HPDE6-E6E7 (cell line): ENCODE data around the gene IFNA8.
"Not testable (repeated sequence)": the region's sequence is repeated elsewhere in the genome, so short reads cannot be mapped to it uniquely, and the experiment has no call there.

Source experiments
- DNase-seq: peaks from one replicate; pipeline ENCODE4 v3.0.0; 2011; ENCODE audit warnings: missing footprints; ENCODE audit errors: extremely low spot score

The IFNA8 gene

GRCh38 chr9:21408817-21409216 is at the start of gene IFNA8:
TSS of gene IFNA8 (plus strand) at chr9:21409117. CDS start at chr9:21409177, 60 bp downstream.
- DNase-seq: no peak

- DNase-seq: no peak
Measured at GRCh38 chr9:21362287-21362686, 46.6 kb upstream of the IFNA8 start.

- not testable (repeated sequence) for DNase-seq
Measured at GRCh38 chr9:21367169-21367568, 41.7 kb upstream of the IFNA8 start.

DNA sequence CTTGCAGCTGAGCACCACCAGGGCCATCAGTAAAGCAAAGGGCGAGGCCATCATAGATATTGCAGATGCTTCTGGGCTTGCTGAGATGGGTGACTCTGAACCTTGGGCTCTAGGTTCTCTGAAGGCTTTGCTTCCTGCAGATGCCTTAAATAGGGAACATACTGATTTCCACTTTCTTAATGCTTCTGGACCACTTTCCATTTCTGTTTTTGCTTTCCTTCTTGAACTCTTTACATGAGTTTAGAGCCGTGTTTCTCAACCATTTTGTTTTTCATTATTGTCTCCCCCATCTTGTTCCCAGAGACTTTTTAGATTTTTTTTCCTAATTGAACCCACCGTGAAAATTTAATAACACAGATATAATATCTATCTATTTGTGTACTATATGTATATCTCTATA is 41.0 kb upstream of the IFNA8 start, which contains the start of gene IFNA13:
Gene IFNA13, minus strand, starts transcription at position 101 of the 400 bp plus-strand sequence. Its CDS starts 47 bp downstream, at position 54.
- no peak for DNase-seq

DNA sequence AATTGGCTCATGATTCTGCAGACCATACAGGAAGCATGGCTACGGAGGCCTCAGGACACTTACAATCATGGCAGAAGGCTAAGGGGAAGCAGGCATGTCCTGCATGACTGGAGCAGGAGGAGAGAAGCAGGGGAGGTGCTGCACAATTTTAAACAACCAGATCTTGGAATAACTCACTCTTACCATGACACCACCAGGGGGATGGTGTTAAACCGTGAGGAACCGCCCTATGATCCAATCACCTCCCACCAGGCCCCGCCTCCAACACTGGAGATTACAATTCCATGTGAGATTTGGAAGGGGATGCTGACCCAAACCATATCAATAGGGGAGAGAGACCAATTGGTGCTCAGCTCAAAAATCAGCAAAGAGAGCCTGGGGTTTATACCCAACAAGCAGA is 37.5 kb upstream of the IFNA8 start:
- not testable (repeated sequence) for DNase-seq

DNA sequence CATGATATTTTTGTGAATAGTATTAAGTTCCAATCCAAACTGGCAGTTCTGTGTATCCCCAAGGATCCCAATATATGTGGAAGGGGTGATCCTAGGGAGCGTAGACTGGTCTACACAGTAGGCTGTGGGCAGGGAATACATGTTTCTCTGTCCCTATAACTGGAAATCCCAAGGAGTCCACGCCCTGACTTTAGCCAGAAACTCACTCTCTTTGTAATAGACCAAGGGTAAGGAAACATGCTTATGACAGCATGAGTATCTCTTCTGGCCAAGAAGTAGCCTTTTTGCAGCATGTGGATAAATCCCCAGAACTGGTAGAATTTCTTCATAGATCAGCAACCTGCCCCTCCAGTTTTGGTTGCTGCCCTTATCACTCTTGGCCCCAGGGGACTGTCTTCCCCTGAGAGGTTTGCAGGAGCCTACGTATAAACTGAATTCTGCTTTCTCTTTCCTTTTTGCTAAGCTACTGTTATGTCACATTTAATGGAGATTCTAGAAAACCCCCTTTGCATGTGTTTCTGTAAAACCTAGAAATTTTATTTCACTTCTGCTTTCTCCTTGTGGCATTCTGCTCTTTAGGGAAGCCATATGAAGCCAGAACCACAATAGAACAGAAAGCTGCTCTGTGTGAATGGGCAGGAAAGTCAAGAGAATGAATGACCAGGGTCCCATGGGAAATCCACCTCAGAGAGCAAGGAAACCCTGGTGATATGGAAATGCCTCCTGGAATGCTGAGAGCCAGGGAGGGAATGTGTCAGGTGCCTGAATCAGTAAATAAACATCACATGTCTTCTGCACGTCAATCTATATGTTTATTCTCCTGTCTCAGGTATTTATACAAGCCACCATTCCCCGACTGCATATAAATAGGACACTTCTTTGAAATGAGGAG is 27.2 kb upstream of the IFNA8 start:
- no peak for DNase-seq

DNA sequence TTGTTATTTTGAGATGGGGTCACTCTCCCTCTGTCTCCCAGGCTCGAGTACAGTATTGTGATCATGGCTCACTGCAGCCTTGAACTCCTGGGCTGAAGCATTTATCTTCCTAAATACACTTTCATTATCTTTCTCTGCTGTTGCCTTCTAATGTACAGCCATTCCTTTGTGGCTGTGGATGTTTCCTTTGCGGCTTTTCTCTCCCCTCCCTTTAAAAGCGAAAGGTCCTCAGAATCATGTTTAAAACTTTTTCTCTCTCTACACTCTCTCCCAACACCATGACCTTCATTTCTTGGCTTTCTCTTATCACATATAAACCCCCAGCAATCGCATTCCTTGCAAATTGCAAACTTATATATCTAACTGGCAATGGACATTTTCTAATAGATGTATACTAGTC is 25.3 kb upstream of the IFNA8 start:
- no peak for DNase-seq

DNA sequence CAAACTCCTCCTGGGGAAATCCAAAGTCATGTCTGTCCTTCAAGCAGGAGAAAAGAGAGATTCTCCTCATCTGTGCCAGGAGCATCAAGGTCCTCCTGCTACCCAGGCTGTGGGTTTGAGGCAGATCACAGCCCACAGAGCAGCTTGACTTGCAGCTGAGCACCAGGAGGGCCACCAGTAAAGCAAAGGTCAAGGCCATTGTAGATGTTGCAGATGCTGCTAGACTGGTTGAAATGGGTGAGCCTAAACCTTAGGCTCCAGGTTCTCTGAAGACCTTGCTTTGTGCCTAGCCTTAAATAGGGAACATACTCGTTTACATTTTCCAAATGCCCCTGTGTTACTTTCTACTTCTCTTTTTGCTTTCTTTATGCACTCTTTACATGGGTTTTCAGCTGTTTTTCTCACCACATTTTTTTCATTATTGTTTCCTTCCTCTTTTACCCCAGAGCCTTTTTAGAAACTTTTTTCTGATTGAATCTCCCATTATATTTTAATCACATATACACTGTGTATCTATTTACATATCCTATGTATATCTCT is 23.7 kb upstream of the IFNA8 start, which contains the start of gene IFNA2:
Gene IFNA2, minus strand, starts transcription at position 268 of the 540 bp plus-strand sequence. Its CDS starts 69 bp downstream, at position 199.
- DNase-seq: no peak

DNA sequence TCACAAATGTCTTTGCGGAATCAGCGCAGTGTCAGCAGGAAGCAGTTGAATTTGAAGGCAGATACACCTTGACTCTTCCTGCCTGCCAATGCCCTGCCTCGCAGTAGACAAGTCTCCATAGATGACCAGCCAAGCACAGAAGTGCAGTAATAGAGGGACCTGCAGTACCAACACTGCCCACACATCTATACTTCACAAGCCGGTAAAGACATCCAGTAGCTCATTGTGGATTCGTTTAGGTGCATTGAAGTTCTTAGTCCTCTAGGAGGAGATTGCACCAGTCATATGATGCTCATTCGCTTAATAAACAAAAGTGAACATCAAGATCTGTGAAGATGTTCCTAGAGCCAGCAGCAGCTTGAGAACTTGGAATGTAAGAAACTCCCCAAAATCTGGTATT is 16.6 kb upstream of the IFNA8 start:
- DNase-seq: no peak

GRCh38 chr9:21395778-21396717 is 12.9 kb upstream of the IFNA8 start:
- no peak for DNase-seq

GRCh38 chr9:21398955-21399489 is 9.9 kb upstream of the IFNA8 start:
- no peak for DNase-seq

DNA sequence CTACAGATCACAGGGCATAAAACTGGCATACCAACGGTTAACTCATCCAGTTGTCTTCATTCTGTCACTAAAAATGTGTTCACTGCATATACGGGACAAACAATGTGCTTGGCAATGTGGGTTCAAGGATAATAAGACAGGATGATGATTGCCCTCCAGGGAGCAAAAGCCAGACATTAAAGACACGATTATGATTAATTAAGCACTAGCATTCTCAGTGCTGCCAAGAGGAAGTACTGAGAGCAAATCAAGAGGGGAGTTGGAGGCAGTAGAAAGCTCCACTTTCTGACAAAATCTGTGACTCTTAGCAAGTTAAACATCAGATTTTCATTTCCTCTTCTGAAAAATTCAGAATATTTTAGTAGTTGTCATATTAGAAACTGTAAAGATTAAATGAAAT is 9.0 kb upstream of the IFNA8 start:
- DNase-seq: no peak

DNA sequence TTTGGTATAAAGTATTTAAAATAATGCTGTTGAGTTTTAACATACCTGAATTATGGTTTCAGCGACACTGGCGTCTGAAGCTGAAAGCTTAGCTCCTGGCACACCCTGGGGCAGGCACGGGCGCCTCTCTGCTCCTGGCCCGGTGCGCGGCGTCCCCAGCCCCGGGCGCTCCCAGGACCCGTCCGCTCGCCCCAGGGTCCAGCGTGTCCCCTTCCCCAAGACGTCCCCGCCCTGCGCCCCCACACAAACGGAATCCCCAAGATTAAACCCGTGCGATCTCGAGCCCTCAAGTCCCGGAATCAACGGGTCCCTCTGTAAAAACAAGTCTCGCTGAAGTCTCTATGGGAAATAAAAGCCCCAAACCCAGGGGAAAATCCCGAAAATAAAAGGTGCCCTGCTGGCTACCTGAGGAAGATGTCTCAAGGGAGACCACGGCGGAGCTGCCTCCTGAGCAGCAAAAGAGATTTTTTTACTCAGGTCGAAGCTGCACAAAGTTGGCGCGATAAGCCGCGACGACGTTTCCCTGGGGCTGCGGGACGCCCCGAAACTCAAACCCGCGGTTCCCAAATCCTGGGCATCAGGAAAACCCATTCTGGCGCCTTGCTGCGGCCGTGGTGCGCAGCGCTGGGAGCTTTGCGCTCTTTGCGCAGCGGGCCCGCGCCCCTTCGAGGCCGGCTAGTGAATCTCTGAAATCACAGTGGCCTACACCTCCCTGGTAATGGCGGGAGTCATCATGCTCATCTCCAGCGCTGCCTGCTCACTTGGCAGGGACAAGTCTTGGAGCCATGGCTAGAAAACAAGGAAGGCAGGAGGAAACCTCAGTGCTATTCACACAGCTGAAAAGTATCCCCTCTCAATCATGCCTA is 6.3 kb upstream of the IFNA8 start:
- DNase-seq: no peak

- DNase-seq: no peak
Measured at GRCh38 chr9:21404146-21404545, 4.8 kb upstream of the IFNA8 start.

DNA sequence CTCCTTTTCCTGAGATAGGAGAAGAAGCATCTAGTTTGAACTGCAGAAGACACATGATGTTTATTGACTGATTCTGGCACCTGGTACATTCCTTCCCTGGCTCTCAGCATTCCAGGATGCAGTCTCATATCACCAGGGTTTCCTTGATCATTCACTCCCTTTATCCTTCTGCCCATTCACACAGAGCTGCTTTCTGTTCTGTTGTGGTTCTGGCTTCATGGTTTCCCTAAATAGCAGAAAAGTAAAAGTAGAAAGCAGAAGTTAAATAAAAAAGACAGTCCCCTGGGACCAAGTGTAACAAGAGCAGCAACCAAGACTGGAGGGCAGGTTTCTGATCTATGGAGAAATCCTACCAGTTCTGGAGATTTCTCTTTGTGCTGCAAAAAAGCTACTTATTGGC is 3.2 kb downstream of the IFNA8 start:
- no peak for DNase-seq

DNA sequence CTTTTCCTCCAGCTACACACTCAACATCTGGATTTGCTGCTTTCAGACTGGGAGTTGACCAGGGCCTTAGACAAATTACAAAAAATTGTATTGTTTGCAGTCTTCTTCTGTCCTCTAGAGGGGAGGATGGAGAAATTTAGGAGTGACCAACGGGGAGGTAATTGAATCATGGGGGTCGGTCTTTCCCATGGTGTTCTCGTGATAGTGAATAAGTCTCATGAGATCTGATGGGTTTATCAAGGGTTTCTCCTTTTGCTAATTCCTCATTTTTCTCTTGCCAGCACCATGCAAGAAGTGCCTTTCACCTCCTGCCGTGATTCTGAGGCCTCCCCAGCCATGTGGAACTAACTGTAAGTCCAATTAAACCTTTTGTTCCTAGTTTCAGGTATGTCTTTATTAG is 4.2 kb downstream of the IFNA8 start:
- DNase-seq: no peak

DNA sequence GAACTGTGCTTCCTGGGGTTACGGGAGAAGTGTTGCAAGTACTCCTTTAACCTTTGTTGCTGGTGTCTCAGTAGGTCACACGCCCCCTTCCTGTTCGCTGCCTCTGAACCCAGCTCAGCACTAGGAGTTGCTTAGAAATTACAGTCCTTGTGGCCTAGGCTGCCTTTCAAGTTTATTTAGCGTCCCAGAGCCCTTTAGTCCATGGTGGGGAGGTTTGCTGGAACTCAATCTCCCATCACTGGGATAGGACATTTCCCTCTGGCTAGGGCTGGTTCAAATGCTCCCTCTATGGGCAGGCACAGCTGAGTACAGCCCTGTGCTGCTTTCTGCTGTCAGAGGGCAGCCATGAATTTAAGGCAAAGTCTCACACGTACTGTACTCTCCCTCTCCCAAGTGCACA is 4.7 kb downstream of the IFNA8 start:
- no peak for DNase-seq

DNA sequence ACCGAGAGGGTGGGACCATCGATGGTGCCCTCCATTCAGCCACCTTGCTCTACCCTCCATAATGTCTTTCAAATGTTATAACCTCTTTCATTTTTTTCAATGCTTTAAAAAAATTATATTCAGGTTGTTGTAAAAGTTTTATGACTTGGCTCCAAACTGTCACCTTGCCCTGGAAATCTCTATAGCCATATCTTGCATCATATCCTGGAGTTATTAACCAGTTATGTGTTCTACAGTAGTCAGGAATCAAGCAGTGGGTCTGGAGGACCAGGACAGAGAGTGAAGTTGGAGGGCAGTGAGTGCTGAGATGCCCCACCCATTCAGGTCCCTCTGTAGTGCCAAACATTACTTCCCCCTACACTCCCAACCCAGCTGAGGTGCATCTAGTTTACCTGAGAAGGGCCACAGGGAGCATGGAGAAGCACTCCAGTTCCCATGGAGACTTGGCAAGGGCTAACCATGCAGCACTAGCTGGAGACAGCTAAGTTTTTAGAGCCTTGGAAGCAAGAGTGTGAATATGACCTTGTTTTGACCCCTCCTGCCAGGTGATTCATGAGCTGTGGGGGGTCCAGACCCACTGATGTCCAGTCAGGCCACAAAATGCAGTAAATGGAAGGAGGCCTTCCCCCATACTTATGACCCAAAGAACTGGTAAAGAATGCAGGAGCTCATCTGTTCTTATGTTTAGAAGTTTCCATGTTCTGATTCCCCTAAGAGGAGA is 5.5 kb downstream of the IFNA8 start:
- no peak for DNase-seq

DNA sequence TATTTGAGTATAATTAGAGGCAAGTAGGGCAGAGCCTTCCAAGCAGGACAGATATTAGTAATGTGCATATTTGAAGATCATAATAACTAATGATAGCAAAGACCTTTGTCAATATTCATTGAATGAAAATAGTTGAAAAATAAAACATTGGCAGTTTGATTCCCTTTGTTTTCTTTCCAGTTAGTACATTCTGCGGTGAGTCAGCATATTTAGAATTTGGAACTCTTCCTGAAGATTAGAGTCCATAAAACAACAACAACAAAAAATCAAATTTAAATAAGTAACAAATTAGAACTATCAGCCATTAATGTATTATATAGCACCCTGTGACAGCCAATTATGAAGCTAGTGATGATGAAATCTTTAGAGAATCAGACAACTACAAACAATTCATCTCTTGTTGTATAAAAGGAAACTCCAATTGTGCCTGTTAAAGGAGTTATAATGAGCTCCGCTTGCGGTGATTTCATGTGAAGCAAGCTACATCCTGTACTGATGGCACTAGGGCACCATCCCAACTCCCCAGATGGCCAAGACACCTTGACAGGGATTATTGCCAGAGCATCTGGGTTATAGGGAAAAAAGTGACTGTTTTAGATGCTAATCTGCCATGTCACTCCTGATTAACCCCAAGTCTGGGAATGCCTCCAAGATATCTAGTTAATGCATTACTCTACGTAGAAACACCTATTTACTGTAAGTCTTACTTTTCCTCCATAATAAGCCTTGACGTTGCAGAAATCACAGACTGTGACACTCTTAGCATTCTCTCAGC is 6.8 kb downstream of the IFNA8 start:
- DNase-seq: no peak
